GM12891 (cell line): ENCODE results near the gene KCNQ5.

ENCODE experiments used
- POLR2A ChIP-seq: IDR thresholded peaks from 2 replicates; pipeline ENCODE4 v1.6.1; 2011; ENCODE audit warnings: low read depth, low read length, control low read depth
- POLR2AphosphoS5 ChIP-seq: IDR thresholded peaks from 2 replicates; pipeline ENCODE4 v1.6.1; 2011; ENCODE audit warnings: low read depth, low read length, control low read depth
- POU2F2 ChIP-seq: IDR thresholded peaks from 2 replicates; pipeline ENCODE4 v1.6.1; 2011; ENCODE audit warnings: low read depth, mild to moderate bottlenecking, control low read depth, low read length, moderate library complexity
- SPI1 ChIP-seq: IDR thresholded peaks from 2 replicates; pipeline ENCODE4 v1.6.1; 2011; ENCODE audit warnings: low read depth, low read length, control low read depth
- TAF1 ChIP-seq: IDR thresholded peaks from 2 replicates; pipeline ENCODE4 v1.6.1; 2011; ENCODE audit warnings: low read depth, low read length, control low read depth

DNA sequence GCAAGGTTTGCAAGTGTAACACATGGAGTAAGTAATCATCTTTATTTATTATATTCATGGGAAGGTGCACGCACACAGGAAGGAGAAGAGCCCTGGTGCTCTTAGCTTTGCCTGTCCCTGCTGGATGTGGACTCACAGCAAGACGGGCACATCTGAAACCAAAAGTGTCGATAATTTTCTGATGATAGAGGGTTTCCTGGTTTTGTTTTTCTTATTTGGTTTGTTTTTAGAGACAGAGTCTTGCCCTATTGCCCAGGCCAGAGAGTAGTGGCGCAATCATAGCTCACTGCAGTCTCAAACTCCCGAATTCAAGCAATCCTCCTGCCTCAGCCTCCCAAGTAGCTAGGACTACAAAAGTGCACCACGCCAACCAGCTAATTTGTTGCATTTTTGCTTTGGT lies 611.2 kb downstream of the KCNQ5 start:
- TF ChIP-seq POLR2AphosphoS5, result no peak
- no peak for TF ChIP-seq POLR2A
- TF ChIP-seq SPI1, result no peak
- TF ChIP-seq TAF1, result no peak
- TF ChIP-seq POU2F2, result no peak
